GM21367 (cell line): ENCODE data around the gene UCHL5.

Source experiments
- ATAC-seq: cut with Tn5 transposase; IDR thresholded peaks from one replicate; pipeline ENCODE4 v1.9.1; 2021; ENCODE audit not compliant: unreplicated experiment

UCHL5 gene

GRCh38 chr1:193059282-193060114, at the start of gene UCHL5, which contains the start of gene RO60:
Gene UCHL5 (minus strand): TSS chr1:193059360. CDS start chr1:193059260, 100 bp downstream.
Gene RO60 (plus strand): TSS chr1:193059612. CDS start chr1:193069055, 9,443 bp downstream.
- ATAC-seq = peak; percentile 94

GRCh38 chr1:193108471-193108870, 49.3 kb upstream of the UCHL5 start:
- ATAC-seq = no peak

GRCh38 chr1:193105821-193106177, 46.6 kb upstream of the UCHL5 start:
- no peak for ATAC-seq

- peak; percentile 91 for ATAC-seq
Observed at GRCh38 chr1:193104907-193105820, 46.0 kb upstream of the UCHL5 start, which contains the start of gene GLRX2. Gene GLRX2 (minus strand): TSS chr1:193105414. CDS start chr1:193105382, 32 bp downstream.

- ATAC-seq = peak; percentile 36
Observed at GRCh38 chr1:193104502-193104906, 45.3 kb upstream of the UCHL5 start.

GRCh38 chr1:193103759-193104501, 44.8 kb upstream of the UCHL5 start:
- no peak for ATAC-seq

GRCh38 chr1:193102662-193103061, 43.5 kb upstream of the UCHL5 start:
- no peak for ATAC-seq

GRCh38 chr1:193094112-193094511, 35.0 kb upstream of the UCHL5 start:
- ATAC-seq = no peak

- no peak for ATAC-seq
Observed at GRCh38 chr1:193090865-193091264, 31.7 kb upstream of the UCHL5 start.

GRCh38 chr1:193087893-193088292, 28.7 kb upstream of the UCHL5 start:
- ATAC-seq = no peak

GRCh38 chr1:193086342-193086741, 27.2 kb upstream of the UCHL5 start:
- no peak for ATAC-seq

GRCh38 chr1:193085263-193085662, 26.1 kb upstream of the UCHL5 start:
- no peak for ATAC-seq

GRCh38 chr1:193083365-193084088, 24.4 kb upstream of the UCHL5 start:
- ATAC-seq = peak; percentile 97

GRCh38 chr1:193079187-193079586, 20.0 kb upstream of the UCHL5 start:
- ATAC-seq = no peak

GRCh38 chr1:193077991-193078390, 18.8 kb upstream of the UCHL5 start:
- no peak for ATAC-seq

GRCh38 chr1:193070942-193071341, 11.8 kb upstream of the UCHL5 start:
- ATAC-seq = peak; percentile 55

- ATAC-seq = peak; percentile 33
Observed at GRCh38 chr1:193070386-193070753, 11.2 kb upstream of the UCHL5 start.

- no peak for ATAC-seq
Observed at GRCh38 chr1:193069748-193070385, 10.7 kb upstream of the UCHL5 start.

- ATAC-seq = no peak
Observed at GRCh38 chr1:193068013-193068412, 8.9 kb upstream of the UCHL5 start.

- ATAC-seq = no peak
Observed at GRCh38 chr1:193066606-193067005, 7.4 kb upstream of the UCHL5 start.
